ENCODE measurements around the gene MEIOB.

Gene MEIOB

DNA sequence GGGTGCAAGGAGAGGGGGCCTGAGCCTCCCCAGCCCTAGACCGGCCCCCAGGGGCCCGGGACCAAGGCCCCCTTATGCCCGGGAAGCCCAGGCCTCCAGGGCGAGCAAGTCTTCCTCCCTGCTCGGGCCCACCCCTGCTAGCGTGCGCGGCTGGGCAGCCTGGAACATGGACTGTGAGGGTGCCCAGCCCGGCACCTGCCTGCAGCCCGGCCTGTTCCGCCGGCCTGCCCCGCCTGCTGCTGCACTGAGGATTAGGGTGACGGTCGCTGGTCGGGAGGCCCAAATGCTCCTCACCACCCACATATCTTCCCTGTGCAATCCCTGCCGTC lies 40.2 kb upstream of the MEIOB start:
- in situ Hi-C loops (cut with MboI; ENCODE audit: low pct_unique_long_range_greater_than_20kb, low sequenced_read_pairs, unreplicated experiment), result no loop called here
- no peak for DNase-seq (ENCODE audit: low spot score)
- TF ChIP-seq, protein P1, sequence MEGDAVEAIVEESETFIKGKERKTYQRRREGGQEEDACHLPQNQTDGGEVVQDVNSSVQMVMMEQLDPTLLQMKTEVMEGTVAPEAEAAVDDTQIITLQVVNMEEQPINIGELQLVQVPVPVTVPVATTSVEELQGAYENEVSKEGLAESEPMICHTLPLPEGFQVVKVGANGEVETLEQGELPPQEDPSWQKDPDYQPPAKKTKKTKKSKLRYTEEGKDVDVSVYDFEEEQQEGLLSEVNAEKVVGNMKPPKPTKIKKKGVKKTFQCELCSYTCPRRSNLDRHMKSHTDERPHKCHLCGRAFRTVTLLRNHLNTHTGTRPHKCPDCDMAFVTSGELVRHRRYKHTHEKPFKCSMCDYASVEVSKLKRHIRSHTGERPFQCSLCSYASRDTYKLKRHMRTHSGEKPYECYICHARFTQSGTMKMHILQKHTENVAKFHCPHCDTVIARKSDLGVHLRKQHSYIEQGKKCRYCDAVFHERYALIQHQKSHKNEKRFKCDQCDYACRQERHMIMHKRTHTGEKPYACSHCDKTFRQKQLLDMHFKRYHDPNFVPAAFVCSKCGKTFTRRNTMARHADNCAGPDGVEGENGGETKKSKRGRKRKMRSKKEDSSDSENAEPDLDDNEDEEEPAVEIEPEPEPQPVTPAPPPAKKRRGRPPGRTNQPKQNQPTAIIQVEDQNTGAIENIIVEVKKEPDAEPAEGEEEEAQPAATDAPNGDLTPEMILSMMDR (IDR thresholded peaks at IDR 0.05; ENCODE audit: extremely low read depth, insufficient read depth, missing control alignments), result no peak

GRCh38 chr16:1911467-1912214 lies 39.7 kb upstream of the MEIOB start:
- in situ Hi-C loops (cut with MboI; ENCODE audit: low pct_unique_long_range_greater_than_20kb, low sequenced_read_pairs, unreplicated experiment), result no loop called here
- DNase-seq (ENCODE audit: low spot score), result no peak
- TF ChIP-seq, protein P1 (IDR thresholded peaks at IDR 0.05; ENCODE audit: extremely low read depth, insufficient read depth, missing control alignments), result no peak

- no peak for DNase-seq (ENCODE audit: low spot score)
- in situ Hi-C loops (cut with MboI; ENCODE audit: low pct_unique_long_range_greater_than_20kb, low sequenced_read_pairs, unreplicated experiment), result no loop called here
- TF ChIP-seq, protein P1 (IDR thresholded peaks at IDR 0.05; ENCODE audit: extremely low read depth, insufficient read depth, missing control alignments), result no peak
Observed at GRCh38 chr16:1909561-1910231, 37.7 kb upstream of the MEIOB start.

DNA sequence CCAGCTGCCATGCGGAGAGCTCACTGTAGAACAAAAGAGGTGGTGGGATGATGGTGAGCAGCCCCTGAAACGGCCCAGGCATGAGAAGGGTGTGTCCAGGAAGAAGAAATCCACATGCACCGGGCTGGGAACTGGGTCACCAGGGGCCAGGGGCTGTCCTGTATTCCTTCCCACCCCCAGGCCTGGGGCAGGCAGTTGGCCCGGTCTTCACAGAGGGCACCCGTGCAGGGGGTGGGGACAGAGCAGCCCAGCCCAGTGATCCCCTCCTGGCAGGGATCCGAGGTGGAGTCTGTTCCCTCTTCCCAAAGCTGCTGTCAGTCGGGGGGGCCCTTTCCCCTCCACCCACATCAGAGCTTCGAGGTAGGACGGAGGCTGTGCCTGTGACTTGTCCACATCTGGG lies 37.0 kb upstream of the MEIOB start:
- in situ Hi-C loops (cut with MboI; ENCODE audit: low pct_unique_long_range_greater_than_20kb, low sequenced_read_pairs, unreplicated experiment), result no loop called here
- TF ChIP-seq, protein P1 (IDR thresholded peaks at IDR 0.05; ENCODE audit: extremely low read depth, insufficient read depth, missing control alignments), result no peak
- DNase-seq (ENCODE audit: low spot score), result no peak

GRCh38 chr16:1908184-1908583 lies 36.2 kb upstream of the MEIOB start:
- DNase-seq (ENCODE audit: low spot score), result no peak
- TF ChIP-seq, protein P1 (IDR thresholded peaks at IDR 0.05; ENCODE audit: extremely low read depth, insufficient read depth, missing control alignments), result no peak
- in situ Hi-C loops (cut with MboI; ENCODE audit: low pct_unique_long_range_greater_than_20kb, low sequenced_read_pairs, unreplicated experiment), result no loop called here

DNA sequence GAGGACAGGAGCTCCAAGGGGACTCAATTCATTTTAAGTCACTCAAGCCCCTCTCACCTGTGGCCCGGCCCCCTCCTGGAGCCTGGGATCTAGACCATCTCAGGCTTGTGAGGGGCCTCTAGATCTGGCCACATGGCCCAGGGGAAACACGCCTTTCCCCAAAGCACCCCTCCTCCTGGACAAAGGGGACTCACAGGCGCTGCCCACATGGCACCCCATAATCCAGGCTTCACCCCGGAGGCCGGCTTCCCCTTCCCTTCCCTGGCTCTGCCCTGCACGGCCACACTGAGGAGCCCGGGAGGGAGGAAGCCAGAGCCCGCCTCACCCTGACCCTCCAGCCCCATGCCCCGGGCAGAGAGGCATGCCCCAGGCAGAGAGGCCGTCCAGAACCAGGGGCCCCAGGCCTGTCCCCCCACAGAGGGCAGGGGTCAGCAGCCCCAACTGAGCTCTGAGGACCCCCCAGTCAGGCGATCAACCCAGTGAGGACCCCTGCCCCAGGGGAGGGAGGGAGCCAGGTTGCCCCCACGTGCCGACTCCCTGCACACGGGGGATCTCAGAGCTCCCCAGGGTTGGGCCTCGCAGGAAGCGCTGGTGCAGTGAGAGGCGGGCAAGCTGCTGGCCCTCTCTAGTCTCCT lies 35.4 kb upstream of the MEIOB start:
- TF ChIP-seq, protein P1 (IDR thresholded peaks at IDR 0.05; ENCODE audit: extremely low read depth, insufficient read depth, missing control alignments), result no peak
- in situ Hi-C loops (cut with MboI; ENCODE audit: low pct_unique_long_range_greater_than_20kb, low sequenced_read_pairs, unreplicated experiment), result no loop called here
- no peak for DNase-seq (ENCODE audit: low spot score)

Data from GM13977 (cell line).